Measurements from ENCODE around the gene TMEM132C. TPM values are rescaled to one million over a fixed set of nuclear protein-coding genes. Genes with fewer than 3 reads are reported as not detected.

The TMEM132C gene
- total RNA-seq, 2 experiments from 2014 or later, result not detected

DNA sequence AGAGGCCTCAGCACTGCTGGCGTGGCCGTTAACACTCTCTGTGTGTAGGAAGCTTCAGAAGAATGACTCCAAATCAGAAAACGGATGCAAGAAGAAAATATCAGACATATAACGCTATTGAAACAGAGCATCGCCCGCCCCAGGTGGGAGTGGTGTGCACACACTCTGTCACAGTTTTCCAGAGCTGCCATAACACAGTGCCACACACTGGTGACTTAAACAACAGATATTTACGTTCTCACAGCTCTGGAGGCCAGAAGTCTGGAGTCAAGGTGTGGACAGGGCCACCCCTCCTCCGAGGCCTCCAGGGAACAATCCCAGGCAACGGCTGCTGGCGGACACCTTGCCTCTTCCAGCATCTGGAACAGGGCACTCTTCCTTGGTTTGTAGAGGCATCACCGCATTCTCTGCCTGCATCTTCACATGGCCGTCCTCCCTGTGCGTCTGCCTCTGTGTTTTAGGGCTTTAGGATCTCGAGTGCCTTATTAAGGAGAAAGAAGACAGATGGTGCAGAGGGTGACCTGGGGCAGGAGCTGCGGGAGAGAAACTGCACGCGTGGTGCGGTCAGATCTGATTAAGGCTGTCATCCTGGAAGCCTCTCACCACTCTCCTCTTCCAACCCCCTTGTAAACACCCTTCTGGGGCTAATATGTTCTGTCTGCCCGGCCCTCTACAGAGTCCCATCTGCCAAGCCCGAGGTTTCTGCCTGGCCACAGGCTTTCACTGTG lies 415.7 kb downstream of the TMEM132C start:
- Histone ChIP-seq H3K9me2 (ENCODE audit: insufficient read depth, low read length) (no peaks in the 10 kb centered on the region), H3K4me3 (ENCODE audit: low read depth, low read length, poor library complexity, severe bottlenecking) (no peak overlapping the region), H3K79me2 (ENCODE audit: insufficient read depth, low read depth, low read length) (no peaks in the 10 kb centered on the region), H3K4me1 (ENCODE audit: insufficient read depth, low read length, poor library complexity, severe bottlenecking) (no peaks in the 10 kb centered on the region), H2AFZ (ENCODE audit: low read length) (no peak overlapping the region), H3K36me3 (ENCODE audit: insufficient read depth, low read length) (no peaks in the 10 kb centered on the region), H3K27ac (ENCODE audit: low read depth, low read length, poor library complexity, severe bottlenecking) (no peak overlapping the region), H3K4me2 (ENCODE audit: low read length) (no peak overlapping the region), H3K9me3 (ENCODE audit: low read length) (no peaks in the 10 kb centered on the region), H4K20me1 (ENCODE audit: insufficient read depth, low read length) (no peaks in the 10 kb centered on the region)
- DNase-seq (ENCODE audit: low spot score), result no peak
- ChIA-PET CTCF (ENCODE audit: unreplicated experiment) (no interaction called here), POLR2A (no interaction called here)
- no TSS peak for BruUV-seq (replicated peaks)
- TF ChIP-seq, protein P1, sequence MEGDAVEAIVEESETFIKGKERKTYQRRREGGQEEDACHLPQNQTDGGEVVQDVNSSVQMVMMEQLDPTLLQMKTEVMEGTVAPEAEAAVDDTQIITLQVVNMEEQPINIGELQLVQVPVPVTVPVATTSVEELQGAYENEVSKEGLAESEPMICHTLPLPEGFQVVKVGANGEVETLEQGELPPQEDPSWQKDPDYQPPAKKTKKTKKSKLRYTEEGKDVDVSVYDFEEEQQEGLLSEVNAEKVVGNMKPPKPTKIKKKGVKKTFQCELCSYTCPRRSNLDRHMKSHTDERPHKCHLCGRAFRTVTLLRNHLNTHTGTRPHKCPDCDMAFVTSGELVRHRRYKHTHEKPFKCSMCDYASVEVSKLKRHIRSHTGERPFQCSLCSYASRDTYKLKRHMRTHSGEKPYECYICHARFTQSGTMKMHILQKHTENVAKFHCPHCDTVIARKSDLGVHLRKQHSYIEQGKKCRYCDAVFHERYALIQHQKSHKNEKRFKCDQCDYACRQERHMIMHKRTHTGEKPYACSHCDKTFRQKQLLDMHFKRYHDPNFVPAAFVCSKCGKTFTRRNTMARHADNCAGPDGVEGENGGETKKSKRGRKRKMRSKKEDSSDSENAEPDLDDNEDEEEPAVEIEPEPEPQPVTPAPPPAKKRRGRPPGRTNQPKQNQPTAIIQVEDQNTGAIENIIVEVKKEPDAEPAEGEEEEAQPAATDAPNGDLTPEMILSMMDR (conservative IDR thresholded peaks at IDR 0.05; ENCODE audit: low read length), result no peak
- TF ChIP-seq EZH2phosphoT487 (IDR thresholded peaks at IDR 0.05; ENCODE audit: borderline replicate concordance, low read depth, low read length), result no peak
- intact Hi-C loops (cut with micrococcal nuclease; ENCODE audit: unreplicated experiment), result no loop called here

DNA sequence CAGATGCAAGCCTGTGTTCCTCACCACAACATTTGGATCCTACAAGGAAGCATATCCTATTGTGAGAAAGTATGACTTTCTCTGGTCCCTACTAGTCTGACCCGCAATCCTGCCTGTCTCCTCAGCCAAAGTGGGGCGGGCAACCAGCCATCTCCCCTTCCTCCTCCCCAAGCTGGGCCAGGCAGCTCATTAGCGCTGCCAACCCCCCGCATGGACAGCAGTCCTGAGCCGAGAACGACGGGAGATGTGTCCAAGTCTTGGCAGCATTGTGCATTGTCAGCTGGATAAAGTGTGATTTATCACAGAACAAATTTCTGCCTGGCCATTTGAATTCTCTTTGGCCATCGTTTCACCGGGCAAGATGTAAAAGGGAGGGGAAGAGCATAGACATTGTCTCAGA lies 417.4 kb downstream of the TMEM132C start:
- intact Hi-C loops (cut with micrococcal nuclease; ENCODE audit: unreplicated experiment), result no loop called here
- H3K27ac ChIP-seq (ENCODE audit: low read depth, low read length, poor library complexity, severe bottlenecking), result no peak overlapping the region
- H3K4me3 ChIP-seq (ENCODE audit: low read depth, low read length, poor library complexity, severe bottlenecking), result no peak overlapping the region
- no TSS peak for BruUV-seq (replicated peaks)
- no peaks in the 10 kb centered on the region for H4K20me1 ChIP-seq (ENCODE audit: insufficient read depth, low read length)
- CTCF ChIA-PET (ENCODE audit: unreplicated experiment), result no interaction called here
- H3K9me3 ChIP-seq (ENCODE audit: low read length), result no peaks in the 10 kb centered on the region
- no peak overlapping the region for H2AFZ ChIP-seq (ENCODE audit: low read length)
- no peaks in the 10 kb centered on the region for H3K36me3 ChIP-seq (ENCODE audit: insufficient read depth, low read length)
- no peaks in the 10 kb centered on the region for H3K4me1 ChIP-seq (ENCODE audit: insufficient read depth, low read length, poor library complexity, severe bottlenecking)
- no peaks in the 10 kb centered on the region for H3K79me2 ChIP-seq (ENCODE audit: insufficient read depth, low read depth, low read length)
- POLR2A ChIA-PET, result no interaction called here
- H3K4me2 ChIP-seq (ENCODE audit: low read length), result no peak overlapping the region
- TF ChIP-seq, protein P1 (conservative IDR thresholded peaks at IDR 0.05; ENCODE audit: low read length), result no peak
- DNase-seq (ENCODE audit: low spot score), result no peak
- H3K9me2 ChIP-seq (ENCODE audit: insufficient read depth, low read length), result no peaks in the 10 kb centered on the region

DNA sequence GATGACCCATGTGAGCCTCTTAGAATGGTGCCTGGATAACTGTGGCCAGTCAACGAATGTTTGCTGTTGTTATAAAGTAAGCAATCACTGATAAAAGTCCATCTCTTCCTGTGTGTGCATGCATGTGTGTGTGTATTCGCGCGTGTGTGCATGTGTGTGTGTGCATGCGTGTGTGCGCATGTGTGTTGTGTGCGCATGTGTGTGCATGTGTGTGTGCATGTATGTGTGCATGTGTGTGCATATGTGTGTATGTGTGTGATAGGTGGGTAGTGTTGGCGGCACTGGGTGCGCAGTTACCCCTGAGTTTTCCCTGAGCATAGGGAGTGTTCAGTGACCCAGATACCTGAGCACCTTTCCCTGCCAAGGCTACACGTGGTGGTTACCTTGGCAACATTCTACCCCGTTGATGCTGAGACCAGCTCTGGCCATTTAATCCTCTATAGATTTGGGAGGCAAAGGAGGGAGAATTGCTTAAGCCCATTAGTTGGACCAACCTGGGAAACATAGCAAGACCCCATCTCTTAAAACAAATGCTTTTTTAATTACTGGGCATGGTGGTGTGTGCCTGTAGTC lies 419.0 kb downstream of the TMEM132C start:
- H3K4me2 ChIP-seq (ENCODE audit: low read length), result no peak overlapping the region
- ChIA-PET CTCF (ENCODE audit: unreplicated experiment) (no interaction called here), POLR2A (no interaction called here)
- H3K27ac ChIP-seq (ENCODE audit: low read depth, low read length, poor library complexity, severe bottlenecking), result no peak overlapping the region
- no peak for DNase-seq (ENCODE audit: low spot score)
- TF ChIP-seq EZH2phosphoT487 (IDR thresholded peaks at IDR 0.05; ENCODE audit: borderline replicate concordance, low read depth, low read length), result no peak
- TF ChIP-seq, protein P1 (conservative IDR thresholded peaks at IDR 0.05; ENCODE audit: low read length), result no peak
- H3K4me1 ChIP-seq (ENCODE audit: insufficient read depth, low read length, poor library complexity, severe bottlenecking), result no peaks in the 10 kb centered on the region
- intact Hi-C loops (cut with micrococcal nuclease; ENCODE audit: unreplicated experiment), result no loop called here
- H3K9me3 ChIP-seq (ENCODE audit: low read length), result no peaks in the 10 kb centered on the region
- H2AFZ ChIP-seq (ENCODE audit: low read length), result no peak overlapping the region
- H3K79me2 ChIP-seq (ENCODE audit: insufficient read depth, low read depth, low read length), result no peaks in the 10 kb centered on the region
- no TSS peak for BruUV-seq (replicated peaks)
- no peaks in the 10 kb centered on the region for H4K20me1 ChIP-seq (ENCODE audit: insufficient read depth, low read length)
- no peak overlapping the region for H3K4me3 ChIP-seq (ENCODE audit: low read depth, low read length, poor library complexity, severe bottlenecking)
- no peaks in the 10 kb centered on the region for H3K36me3 ChIP-seq (ENCODE audit: insufficient read depth, low read length)
- H3K9me2 ChIP-seq (ENCODE audit: insufficient read depth, low read length), result no peaks in the 10 kb centered on the region

Measured in OCI-LY7 (cell line).